BE2C (cell line): Measurements from ENCODE around the gene NFE2.
"Not testable (repeated sequence)": the region's sequence is repeated elsewhere in the genome, so short reads cannot be mapped to it uniquely, and the experiment has no call there.

Source experiments
- DNase-seq: peaks from one replicate; pipeline ENCODE4 v3.0.0-alpha.2; 2020
- H3K27me3 ChIP-seq: fragments of 250-450 bp; sonication (Bioruptor Pico); 2 replicates; pipeline ENCODE4 v1.5.1; 2020; ENCODE audit warnings: mild to moderate bottlenecking
- H3K36me3 ChIP-seq: fragments of 250-450 bp; sonication (Bioruptor Pico); 2 replicates; pipeline ENCODE4 v1.5.1; 2020; ENCODE audit warnings: mild to moderate bottlenecking
- H3K4me1 ChIP-seq: fragments of 250-450 bp; sonication (Bioruptor Pico); 2 replicates; pipeline ENCODE4 v1.5.1; 2020
- H3K4me3 ChIP-seq: 2 replicates; pipeline ENCODE4 v1.5.1; 2011; ENCODE audit warnings: low read depth, low read length
- H3K9me3 ChIP-seq: fragments of 250-450 bp; sonication (Bioruptor Pico); 2 replicates; pipeline ENCODE4 v1.5.1; 2020
- CTCF ChIP-seq: IDR thresholded peaks from 2 replicates; pipeline ENCODE4 v1.5.1; 2012; ENCODE audit warnings: mild to moderate bottlenecking, low read depth, low read length

Gene NFE2

GRCh38 chr12:54330442-54330841 lies 29.6 kb upstream of the NFE2 start:
- no peak for DNase-seq
- Histone ChIP-seq H3K9me3 (no peaks in the 10 kb centered on the region), H3K4me3 (no peak overlapping the region), H3K27me3 (no peaks in the 10 kb centered on the region), H3K36me3 (no peaks in the 10 kb centered on the region), H3K4me1 (no peaks in the 10 kb centered on the region)
- no peak for TF ChIP-seq CTCF

- Histone ChIP-seq H3K36me3 (no peaks in the 10 kb centered on the region), H3K27me3 (no peaks in the 10 kb centered on the region), H3K9me3 (no peaks in the 10 kb centered on the region), H3K4me3 (no peak overlapping the region), H3K4me1 (no peaks in the 10 kb centered on the region)
- no peak for DNase-seq
- TF ChIP-seq CTCF = no peak
Observed at GRCh38 chr12:54329759-54330158, 28.9 kb upstream of the NFE2 start.

GRCh38 chr12:54328595-54329337 lies 28.0 kb upstream of the NFE2 start:
- no peaks in the 10 kb centered on the region for H3K9me3 ChIP-seq
- no peak for DNase-seq
- H3K4me3 ChIP-seq = no peak overlapping the region
- H3K4me1 ChIP-seq = no peaks in the 10 kb centered on the region; the same call in 1 of the 2 replicates
- H3K36me3 ChIP-seq = no peaks in the 10 kb centered on the region
- no peaks in the 10 kb centered on the region for H3K27me3 ChIP-seq
- no peak for TF ChIP-seq CTCF

GRCh38 chr12:54325442-54326109 lies 24.8 kb upstream of the NFE2 start:
- not testable (repeated sequence) for H3K9me3 ChIP-seq, H3K27me3 ChIP-seq, H3K4me1 ChIP-seq, H3K36me3 ChIP-seq, DNase-seq
- peak overlapping the region; percentile 92 for H3K4me3 ChIP-seq

GRCh38 chr12:54324617-54325441 lies 24.0 kb upstream of the NFE2 start, which contains the start of gene COPZ1:
TSS of gene COPZ1 (plus strand) at chr12:54325131. CDS start at chr12:54325164, 33 bp downstream.
- peak; percentile 88 for TF ChIP-seq CTCF
- Histone ChIP-seq H3K9me3 (no peaks in the 10 kb centered on the region), H3K4me3 (peak within 1 kb of the TSS; percentile 92), H3K27me3 (no peaks in the 10 kb centered on the region), H3K4me1 (no peaks in the 10 kb centered on the region; the same call in 1 of the 2 replicates), H3K36me3 (no peaks in the 10 kb centered on the region)
- DNase-seq = peak; percentile 96

- Histone ChIP-seq H3K4me3 (no peak overlapping the region), H3K36me3 (no peaks in the 10 kb centered on the region), H3K4me1 (no peaks in the 10 kb centered on the region; the same call in 1 of the 2 replicates), H3K27me3 (no peaks in the 10 kb centered on the region), H3K9me3 (no peaks in the 10 kb centered on the region; the same call in 1 of the 2 replicates)
- TF ChIP-seq CTCF = no peak
- DNase-seq = no peak
Observed at GRCh38 chr12:54321363-54321762, 20.5 kb upstream of the NFE2 start.

GRCh38 chr12:54312309-54312708 lies 11.5 kb upstream of the NFE2 start:
- H3K9me3 ChIP-seq = not testable (repeated sequence)

More at GRCh38 chr12:54312309-54312708, 11.5 kb upstream of the NFE2 start:
- DNase-seq, H3K36me3 ChIP-seq, H3K4me3 ChIP-seq, H3K27me3 ChIP-seq, H3K4me1 ChIP-seq: not testable (repeated sequence)
